HG03064 (cell line): ENCODE results near the gene MPP3.
"Not testable (repeated sequence)": the region's sequence is repeated elsewhere in the genome, so short reads cannot be mapped to it uniquely, and the experiment has no call there.

ENCODE experiments used
- ATAC-seq: cut with Tn5 transposase; IDR thresholded peaks from one replicate; pipeline ENCODE4 v1.9.1; 2021; ENCODE audit warnings: low read depth; ENCODE audit not compliant: unreplicated experiment

Gene MPP3

GRCh38 chr17:43810226-43810715 is 22.7 kb downstream of the MPP3 start:
- no peak for ATAC-seq

- ATAC-seq: no peak
Observed at GRCh38 chr17:43809121-43809520, 23.8 kb downstream of the MPP3 start.

GRCh38 chr17:43808076-43808475 is 24.9 kb downstream of the MPP3 start:
- ATAC-seq: no peak

- ATAC-seq: no peak
Observed at GRCh38 chr17:43805117-43805516, 27.8 kb downstream of the MPP3 start.

GRCh38 chr17:43803758-43804157 is 29.2 kb downstream of the MPP3 start:
- no peak for ATAC-seq

GRCh38 chr17:43801844-43802243 is 31.1 kb downstream of the MPP3 start:
- ATAC-seq: no peak

- no peak for ATAC-seq
Observed at GRCh38 chr17:43800736-43801135, 32.2 kb downstream of the MPP3 start.

- no peak for ATAC-seq
Observed at GRCh38 chr17:43799047-43799446, 33.9 kb downstream of the MPP3 start.

- ATAC-seq: not testable (repeated sequence)
Observed at GRCh38 chr17:43798024-43798423, 34.9 kb downstream of the MPP3 start.

- not testable (repeated sequence) for ATAC-seq
Observed at GRCh38 chr17:43792668-43793067, 40.3 kb downstream of the MPP3 start.

- no peak for ATAC-seq
Observed at GRCh38 chr17:43791589-43791988, 41.4 kb downstream of the MPP3 start.

- no peak for ATAC-seq
Observed at GRCh38 chr17:43790311-43790940, 42.5 kb downstream of the MPP3 start.

- ATAC-seq: no peak
Observed at GRCh38 chr17:43789482-43789881, 43.5 kb downstream of the MPP3 start.

- no peak for ATAC-seq
Observed at GRCh38 chr17:43788540-43788939, 44.4 kb downstream of the MPP3 start.

- ATAC-seq: no peak
Observed at GRCh38 chr17:43787728-43788127, 45.2 kb downstream of the MPP3 start.

GRCh38 chr17:43784628-43785101 is 48.3 kb downstream of the MPP3 start:
- ATAC-seq: no peak

GRCh38 chr17:43784068-43784467 is 48.9 kb downstream of the MPP3 start:
- no peak for ATAC-seq

GRCh38 chr17:43782913-43783680 is 49.8 kb downstream of the MPP3 start:
- no peak for ATAC-seq

- no peak for ATAC-seq
Observed at GRCh38 chr17:43780135-43780534, 52.8 kb downstream of the MPP3 start, which contains the start of gene CFAP97D1. Gene CFAP97D1 (plus strand): TSS chr17:43780435. CDS start chr17:43780463, 28 bp downstream.

- no peak for ATAC-seq
Observed at GRCh38 chr17:43779145-43780125, 53.5 kb downstream of the MPP3 start.
